ENCODE data around the gene SRP68.

DNA sequence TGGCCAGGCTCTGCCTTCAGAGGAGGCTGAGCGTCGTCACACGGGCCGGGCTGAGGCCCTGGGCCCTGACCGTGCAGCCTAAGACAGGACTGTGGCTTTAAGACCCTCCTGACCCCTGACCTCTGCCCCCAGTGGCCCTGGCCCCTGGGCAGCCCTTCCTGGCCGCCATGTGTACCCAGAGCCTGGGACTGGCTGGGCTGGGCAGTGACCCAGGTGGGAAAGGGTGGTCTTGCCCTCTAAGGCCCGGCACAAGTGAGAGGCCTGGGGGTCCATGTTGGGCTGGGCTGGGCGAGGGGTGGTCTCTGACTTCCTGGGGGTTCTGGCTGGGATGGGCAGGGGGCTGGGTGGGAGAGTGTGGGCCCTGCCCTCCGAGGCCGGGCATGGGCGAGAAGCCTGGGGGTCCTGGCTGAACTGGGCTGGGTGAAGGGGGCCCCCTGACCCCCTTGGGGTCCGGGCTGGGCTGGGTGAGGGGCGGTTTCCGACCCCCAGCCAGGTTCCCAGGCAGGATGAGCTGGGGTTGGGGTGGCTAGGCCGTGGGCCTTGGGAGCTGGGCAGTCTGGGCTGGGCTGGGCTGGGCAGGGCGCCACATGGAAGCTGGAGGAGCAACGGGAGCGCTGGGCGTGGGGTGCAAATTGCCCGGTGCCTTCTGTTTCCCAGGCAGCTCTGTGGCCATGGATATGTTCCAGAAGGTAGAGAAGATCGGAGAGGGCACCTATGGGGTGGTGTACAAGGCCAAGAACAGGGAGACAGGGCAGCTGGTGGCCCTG, 71.4 kb downstream of the SRP68 start, which contains the start of gene CDK3:
- no peak for TF ChIP-seq BACH2 (CRISPR knock-in tag; IDR thresholded peaks at IDR 0.05; ENCODE audit: borderline replicate concordance)
- TF ChIP-seq, protein P1, sequence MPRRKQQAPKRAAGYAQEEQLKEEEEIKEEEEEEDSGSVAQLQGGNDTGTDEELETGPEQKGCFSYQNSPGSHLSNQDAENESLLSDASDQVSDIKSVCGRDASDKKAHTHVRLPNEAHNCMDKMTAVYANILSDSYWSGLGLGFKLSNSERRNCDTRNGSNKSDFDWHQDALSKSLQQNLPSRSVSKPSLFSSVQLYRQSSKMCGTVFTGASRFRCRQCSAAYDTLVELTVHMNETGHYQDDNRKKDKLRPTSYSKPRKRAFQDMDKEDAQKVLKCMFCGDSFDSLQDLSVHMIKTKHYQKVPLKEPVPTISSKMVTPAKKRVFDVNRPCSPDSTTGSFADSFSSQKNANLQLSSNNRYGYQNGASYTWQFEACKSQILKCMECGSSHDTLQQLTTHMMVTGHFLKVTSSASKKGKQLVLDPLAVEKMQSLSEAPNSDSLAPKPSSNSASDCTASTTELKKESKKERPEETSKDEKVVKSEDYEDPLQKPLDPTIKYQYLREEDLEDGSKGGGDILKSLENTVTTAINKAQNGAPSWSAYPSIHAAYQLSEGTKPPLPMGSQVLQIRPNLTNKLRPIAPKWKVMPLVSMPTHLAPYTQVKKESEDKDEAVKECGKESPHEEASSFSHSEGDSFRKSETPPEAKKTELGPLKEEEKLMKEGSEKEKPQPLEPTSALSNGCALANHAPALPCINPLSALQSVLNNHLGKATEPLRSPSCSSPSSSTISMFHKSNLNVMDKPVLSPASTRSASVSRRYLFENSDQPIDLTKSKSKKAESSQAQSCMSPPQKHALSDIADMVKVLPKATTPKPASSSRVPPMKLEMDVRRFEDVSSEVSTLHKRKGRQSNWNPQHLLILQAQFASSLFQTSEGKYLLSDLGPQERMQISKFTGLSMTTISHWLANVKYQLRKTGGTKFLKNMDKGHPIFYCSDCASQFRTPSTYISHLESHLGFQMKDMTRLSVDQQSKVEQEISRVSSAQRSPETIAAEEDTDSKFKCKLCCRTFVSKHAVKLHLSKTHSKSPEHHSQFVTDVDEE (CRISPR knock-in tag; IDR thresholded peaks at IDR 0.05) = no peak
- TF ChIP-seq GLIS3 (CRISPR knock-in tag; IDR thresholded peaks at IDR 0.05) = no peak
- TF ChIP-seq ZFP30 (CRISPR knock-in tag; IDR thresholded peaks at IDR 0.05) = no peak
- TF ChIP-seq, protein P2, sequence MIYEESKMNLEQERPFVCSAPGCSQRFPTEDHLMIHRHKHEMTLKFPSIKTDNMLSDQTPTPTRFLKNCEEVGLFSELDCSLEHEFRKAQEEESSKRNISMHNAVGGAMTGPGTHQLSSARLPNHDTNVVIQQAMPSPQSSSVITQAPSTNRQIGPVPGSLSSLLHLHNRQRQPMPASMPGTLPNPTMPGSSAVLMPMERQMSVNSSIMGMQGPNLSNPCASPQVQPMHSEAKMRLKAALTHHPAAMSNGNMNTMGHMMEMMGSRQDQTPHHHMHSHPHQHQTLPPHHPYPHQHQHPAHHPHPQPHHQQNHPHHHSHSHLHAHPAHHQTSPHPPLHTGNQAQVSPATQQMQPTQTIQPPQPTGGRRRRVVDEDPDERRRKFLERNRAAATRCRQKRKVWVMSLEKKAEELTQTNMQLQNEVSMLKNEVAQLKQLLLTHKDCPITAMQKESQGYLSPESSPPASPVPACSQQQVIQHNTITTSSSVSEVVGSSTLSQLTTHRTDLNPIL (CRISPR knock-in tag; IDR thresholded peaks at IDR 0.05; ENCODE audit: low read depth) = no peak
- TF ChIP-seq, protein P3, sequence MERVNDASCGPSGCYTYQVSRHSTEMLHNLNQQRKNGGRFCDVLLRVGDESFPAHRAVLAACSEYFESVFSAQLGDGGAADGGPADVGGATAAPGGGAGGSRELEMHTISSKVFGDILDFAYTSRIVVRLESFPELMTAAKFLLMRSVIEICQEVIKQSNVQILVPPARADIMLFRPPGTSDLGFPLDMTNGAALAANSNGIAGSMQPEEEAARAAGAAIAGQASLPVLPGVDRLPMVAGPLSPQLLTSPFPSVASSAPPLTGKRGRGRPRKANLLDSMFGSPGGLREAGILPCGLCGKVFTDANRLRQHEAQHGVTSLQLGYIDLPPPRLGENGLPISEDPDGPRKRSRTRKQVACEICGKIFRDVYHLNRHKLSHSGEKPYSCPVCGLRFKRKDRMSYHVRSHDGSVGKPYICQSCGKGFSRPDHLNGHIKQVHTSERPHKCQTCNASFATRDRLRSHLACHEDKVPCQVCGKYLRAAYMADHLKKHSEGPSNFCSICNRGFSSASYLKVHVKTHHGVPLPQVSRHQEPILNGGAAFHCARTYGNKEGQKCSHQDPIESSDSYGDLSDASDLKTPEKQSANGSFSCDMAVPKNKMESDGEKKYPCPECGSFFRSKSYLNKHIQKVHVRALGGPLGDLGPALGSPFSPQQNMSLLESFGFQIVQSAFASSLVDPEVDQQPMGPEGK (CRISPR knock-in tag; IDR thresholded peaks at IDR 0.05; ENCODE audit: borderline replicate concordance) = no peak
- TF ChIP-seq CSDC2 (CRISPR knock-in tag; IDR thresholded peaks at IDR 0.05) = no peak
- no peak for TF ChIP-seq ZNF8 (CRISPR knock-in tag; IDR thresholded peaks at IDR 0.05)
- TF ChIP-seq, protein P4, sequence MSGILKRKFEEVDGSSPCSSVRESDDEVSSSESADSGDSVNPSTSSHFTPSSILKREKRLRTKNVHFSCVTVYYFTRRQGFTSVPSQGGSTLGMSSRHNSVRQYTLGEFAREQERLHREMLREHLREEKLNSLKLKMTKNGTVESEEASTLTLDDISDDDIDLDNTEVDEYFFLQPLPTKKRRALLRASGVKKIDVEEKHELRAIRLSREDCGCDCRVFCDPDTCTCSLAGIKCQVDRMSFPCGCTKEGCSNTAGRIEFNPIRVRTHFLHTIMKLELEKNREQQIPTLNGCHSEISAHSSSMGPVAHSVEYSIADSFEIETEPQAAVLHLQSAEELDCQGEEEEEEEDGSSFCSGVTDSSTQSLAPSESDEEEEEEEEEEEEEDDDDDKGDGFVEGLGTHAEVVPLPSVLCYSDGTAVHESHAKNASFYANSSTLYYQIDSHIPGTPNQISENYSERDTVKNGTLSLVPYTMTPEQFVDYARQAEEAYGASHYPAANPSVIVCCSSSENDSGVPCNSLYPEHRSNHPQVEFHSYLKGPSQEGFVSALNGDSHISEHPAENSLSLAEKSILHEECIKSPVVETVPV (CRISPR knock-in tag; IDR thresholded peaks at IDR 0.05) = no peak
- no peak for TF ChIP-seq OSR1 (CRISPR knock-in tag; IDR thresholded peaks at IDR 0.05)
- no peak for TF ChIP-seq ZFP3 (CRISPR knock-in tag; IDR thresholded peaks at IDR 0.05)
